Liver (tissue), 10 donors: ENCODE results near the gene MOV10. TPM values are rescaled to one million over a fixed set of nuclear protein-coding genes. Genes with fewer than 3 reads are reported as not detected.

Source experiments
- DNase-seq: peaks from one replicate; pipeline ENCODE4 v3.0.0-alpha.2; 2017; ENCODE audit warnings: low spot score
- H3K27ac ChIP-seq, 2 donors: one replicate each; pipeline ENCODE4 v1.7.0; 2013; ENCODE audit warnings: inconsistent platforms in 2 of 2, low read length in 2 of 2, control low read depth in 1 of 2, low read depth in 1 of 2, mild to moderate bottlenecking in 1 of 2
- H3K27me3 ChIP-seq, 4 donors: one replicate each; pipeline versions ENCODE4 v1.6.1 to v1.7.0; 2013; ENCODE audit warnings: low read length in 3 of 4, inconsistent platforms in 1 of 4, mild to moderate bottlenecking in 1 of 4, moderate library complexity in 1 of 4; ENCODE audit not compliant: control insufficient read depth in 4 of 4, insufficient read depth in 4 of 4
- H3K36me3 ChIP-seq, 4 donors: one replicate each; pipeline versions ENCODE4 v1.6.1 to v1.7.0; 2013; ENCODE audit warnings: low read length in 3 of 4, mild to moderate bottlenecking in 3 of 4, low read depth in 1 of 4, moderate library complexity in 1 of 4; ENCODE audit not compliant: control insufficient read depth in 4 of 4, insufficient read depth in 3 of 4
- H3K4me1 ChIP-seq, 4 donors: one replicate each; pipeline versions ENCODE4 v1.6.1 to v1.7.0; 2013; ENCODE audit warnings: low read length in 3 of 4, mild to moderate bottlenecking in 3 of 4, moderate library complexity in 1 of 4; ENCODE audit not compliant: control insufficient read depth in 4 of 4, insufficient read depth in 4 of 4
- H3K4me3 ChIP-seq, 3 donors: one replicate each; pipeline versions ENCODE4 v1.6.1 to v1.7.0; 2013; ENCODE audit warnings: low read length in 3 of 3, control low read depth in 1 of 3, low read depth in 1 of 3, mild to moderate bottlenecking in 1 of 3
- H3K9ac ChIP-seq, 2 donors: one replicate each; pipeline ENCODE4 v1.7.0; 2013; ENCODE audit warnings: low read length in 2 of 2, mild to moderate bottlenecking in 2 of 2, moderate library complexity in 2 of 2, control low read depth in 1 of 2, low read depth in 1 of 2
- H3K9me3 ChIP-seq, 4 donors: one replicate each; pipeline versions ENCODE4 v1.6.1 to v1.7.0; 2013; ENCODE audit warnings: low read length in 3 of 4; ENCODE audit not compliant: control insufficient read depth in 4 of 4
- CTCF ChIP-seq: fragments of 150-350 bp; IDR thresholded peaks from 2 replicates; pipeline ENCODE4 v1.5.1; 2017; ENCODE audit warnings: improper control_type of control experiment, low read depth, low read length; ENCODE audit not compliant: missing input control
- EGR1 ChIP-seq, 2 donors: IDR thresholded peaks; 2 replicates each; pipeline ENCODE4 v1.6.1; 2016 to 2018; ENCODE audit warnings: antibody characterized with exemption in 2 of 2, low read depth in 2 of 2
- FOXA1 ChIP-seq: IDR thresholded peaks from 2 replicates; pipeline ENCODE4 v1.6.1; 2016; ENCODE audit warnings: antibody characterized with exemption
- FOXA2 ChIP-seq: IDR thresholded peaks from 2 replicates; pipeline ENCODE4 v1.6.1; 2016; ENCODE audit warnings: antibody characterized with exemption
- GABPA ChIP-seq, 2 donors: IDR thresholded peaks in 1 of 2; conservative IDR thresholded peaks in 1 of 2; 2 replicates each; pipeline ENCODE4 v1.6.1; 2016; ENCODE audit warnings: antibody characterized with exemption in 2 of 2, mild to moderate bottlenecking in 1 of 2, moderate library complexity in 1 of 2
- HNF4A ChIP-seq, 2 donors: conservative IDR thresholded peaks; 2 replicates each; pipeline ENCODE4 v1.6.1; 2016; ENCODE audit warnings: antibody characterized with exemption in 2 of 2, mild to moderate bottlenecking in 2 of 2
- HNF4G ChIP-seq: IDR thresholded peaks from 2 replicates; pipeline ENCODE4 v1.6.1; 2016; ENCODE audit warnings: antibody characterized with exemption
- JUND ChIP-seq, 2 donors: IDR thresholded peaks; 2 replicates each; pipeline ENCODE4 v1.6.1; 2016; ENCODE audit warnings: antibody characterized with exemption in 2 of 2
- MAX ChIP-seq: IDR thresholded peaks from 2 replicates; pipeline ENCODE4 v1.6.1; 2016; ENCODE audit warnings: antibody characterized with exemption
- REST ChIP-seq: IDR thresholded peaks from 2 replicates; pipeline ENCODE4 v1.6.1; 2016; ENCODE audit warnings: antibody characterized with exemption, mild to moderate bottlenecking
- RXRA ChIP-seq, 2 donors: IDR thresholded peaks; 2 replicates each; pipeline ENCODE4 v1.6.1; 2017 to 2018; ENCODE audit warnings: antibody characterized with exemption in 2 of 2, mild to moderate bottlenecking in 1 of 2
- TAF1 ChIP-seq: conservative IDR thresholded peaks from 2 replicates; pipeline ENCODE4 v1.6.1; 2016; ENCODE audit warnings: antibody characterized with exemption, mild to moderate bottlenecking
- YY1 ChIP-seq: IDR thresholded peaks from 2 replicates; pipeline ENCODE4 v1.6.1; 2016; ENCODE audit warnings: antibody characterized with exemption, mild to moderate bottlenecking
- ZBTB33 ChIP-seq: IDR thresholded peaks from 2 replicates; pipeline ENCODE4 v1.6.1; 2016; ENCODE audit warnings: antibody characterized with exemption
- WGBS: extraction: QIAGEN DNeasy Blood & Tissue Kit; methylation state at CpG from one replicate; pipeline ENCODE4 v1.1.7; 2013; 5-methylcytosine and 5-hydroxymethylcytosine counted together
- polyA plus RNA-seq, 2 donors: library from polyadenylated mRNA; stranded (reverse) in 1 of 2; unstranded in 1 of 2; fragments of 200-250 nt in 1 of 2; fragments of >200 nt in 1 of 2; fragmentation: Nextera tagmentation in 1 of 2; extraction: Ambion mirVana in 1 of 2; gene quantifications; one replicate each; pipeline versions ENCODE4 v1.2.1 to v1.2.3, GENCODE V29; 2013 to 2015
- small RNA-seq: library from RNA; depleted of rRNA; stranded (forward); fragments of <200 nt; gene quantifications from one replicate; pipeline ENCODE3, GENCODE V24; 2014
- total RNA-seq, 2 donors: library from RNA; depleted of rRNA; stranded (reverse); fragments of >200 nt; gene quantifications; one replicate each; pipeline ENCODE4 v1.2.3, GENCODE V29; 2014
- donor health status: healthy.
- donor health status: healthy.
- donor health status: healthy.
- donor health status: healthy.
- donor health status: healthy.

The MOV10 gene
- total and polyA plus RNA-seq, 4 donors: 32.0 to 36.8 (median 33.7) TPM

GRCh38 chr1:112744009-112744578 lies 69.6 kb downstream of the MOV10 start:
- Histone ChIP-seq H3K4me1 (no peaks in the 10 kb centered on the region), H3K4me3 (peak overlapping the region in 1 of 3 donors; percentile 23), H3K27ac (no peak overlapping the region), H3K9ac (no peak overlapping the region), H3K36me3 (no peaks in the 10 kb centered on the region), H3K9me3 (peaks cover 0 to 7% (median 0%) of the 10 kb centered on the region in 4 donors), H3K27me3 (peaks cover 0 to 13% (median 3%) of the 10 kb centered on the region in 4 donors)
- 9% methylated on average over 58 of the region's 58 CpGs for WGBS
- TF ChIP-seq REST (no peak), FOXA1 (no peak), RXRA (IDR thresholded peaks at IDR 0.05) (no peak), MAX (no peak), GABPA (IDR thresholded peaks at IDR 0.05 in 1 of 2, conservative IDR thresholded peaks at IDR 0.05 in 1 of 2) (no peak), HNF4A (conservative IDR thresholded peaks at IDR 0.05) (no peak), CTCF (no peak), ZBTB33 (no peak), TAF1 (no peak), EGR1 (IDR thresholded peaks at IDR 0.05; ENCODE audit: low read depth in 2 of 2) (no peak), HNF4G (no peak), FOXA2 (no peak), YY1 (no peak)
- DNase-seq: no peak

- 91% methylated on average over 12 of the region's 12 CpGs for WGBS
- Histone ChIP-seq H3K4me1 (no peaks in the 10 kb centered on the region), H3K36me3 (no peaks in the 10 kb centered on the region), H3K9me3 (peaks cover 0 to 3% (median 0%) of the 10 kb centered on the region in 4 donors), H3K27me3 (peaks cover 0 to 5% (median 2%) of the 10 kb centered on the region in 4 donors), H3K9ac (no peak overlapping the region), H3K27ac (no peak overlapping the region), H3K4me3 (no peak overlapping the region)
- no peak for TF ChIP-seq JUND (IDR thresholded peaks at IDR 0.05)
- no peak for TF ChIP-seq GABPA (IDR thresholded peaks at IDR 0.05 in 1 of 2, conservative IDR thresholded peaks at IDR 0.05 in 1 of 2)
- TF ChIP-seq HNF4A (conservative IDR thresholded peaks at IDR 0.05): no peak
- TF ChIP-seq FOXA1: no peak
- no peak for DNase-seq
These were observed 73.9 kb downstream of the MOV10 start for GRCh38 chr1:112748396-112748795.

Small RNAs within 50 kb of the gene (small RNA-seq; reads per million reads assigned to genes)
- gene RNU7-70P: not detected

Other genes starting within 250 kb of the MOV10 start
- gene WNT2B, start 165.7 kb upstream of the MOV10 start, total RNA-seq: under 1 TPM; 0.42 to 0.92 TPM
- under 1 TPM; 0.07 to 0.33 TPM for gene WNT2B, start 165.7 kb upstream of the MOV10 start, polyA plus RNA-seq
- gene ST7L, start 55.5 kb upstream of the MOV10 start, total RNA-seq: 10 to 100 TPM; 10.4 to 13.6 TPM
- 1 to 10 TPM; 4.9 to 8.7 TPM for gene ST7L, start 55.5 kb upstream of the MOV10 start, polyA plus RNA-seq
- gene CAPZA1, start 54.8 kb upstream of the MOV10 start, total RNA-seq: 10 to 100 TPM; 52.0 to 74.8 TPM
- 10 to 100 TPM; 28.6 to 45.8 TPM for gene CAPZA1, start 54.8 kb upstream of the MOV10 start, polyA plus RNA-seq
- gene RHOC, start 32.5 kb downstream of the MOV10 start, total RNA-seq: 10 to 100 TPM; 50.4 to 52.6 TPM
- gene RHOC, start 32.5 kb downstream of the MOV10 start, polyA plus RNA-seq: 100 to 1,000 TPM in 1 of 2 donors, 10 to 100 TPM in 1; 84.9 to 102 TPM
- gene PPM1J, start 40.7 kb downstream of the MOV10 start, total RNA-seq: under 1 TPM in 1 of 2 donors, not detected in 1; 0.08 TPM
- under 1 TPM in 1 of 2 donors, not detected in 1; 0.17 TPM for gene PPM1J, start 40.7 kb downstream of the MOV10 start, polyA plus RNA-seq